Natural killer cell (primary cell): ENCODE results near the gene EID1. TPM values are rescaled to one million over a fixed set of nuclear protein-coding genes. Genes with fewer than 3 reads are reported as not detected.

Experiments
- ATAC-seq, 3 donors: fragments of 150-1000 bp in 2 of 3; fragments of 200-7000 bp in 1 of 3; cut with Tn5 transposase; 1 replicate in 1 of 3; 2 replicates in 2 of 3; pipeline ENCODE4 v1.10.0; 2021; ENCODE audit warnings: mild to moderate bottlenecking in 2 of 3, moderate library complexity in 2 of 3
- DNase-seq, 2 donors: peaks; one replicate each; pipeline versions ENCODE4 v3.0.0 to v3.0.0-alpha.2; 2013 to 2021; ENCODE audit warnings: mixed read lengths in 1 of 2
- H3K27ac ChIP-seq: one replicate; pipeline ENCODE4 v1.5.1; 2013; ENCODE audit warnings: mild to moderate bottlenecking, low read length
- H3K27me3 ChIP-seq: one replicate; pipeline ENCODE4 v1.6.1; 2013; ENCODE audit warnings: low read length; ENCODE audit not compliant: control insufficient read depth, insufficient read depth
- H3K36me3 ChIP-seq: one replicate; pipeline ENCODE4 v1.6.1; 2013; ENCODE audit warnings: low read length; ENCODE audit not compliant: control insufficient read depth, insufficient read depth
- H3K4me1 ChIP-seq: one replicate; pipeline ENCODE4 v1.6.1; 2013; ENCODE audit warnings: low read length; ENCODE audit not compliant: control insufficient read depth, insufficient read depth
- H3K4me3 ChIP-seq: one replicate; pipeline ENCODE4 v1.5.1; 2013; ENCODE audit warnings: low read length
- H3K9me3 ChIP-seq: one replicate; pipeline ENCODE4 v1.6.1; 2013; ENCODE audit warnings: low read length; ENCODE audit not compliant: control insufficient read depth, insufficient read depth
- H3K27ac Mint-ChIP-seq, 2 donors: one replicate each; pipeline ENCODE4 v1.8.0; 2022; ENCODE audit warnings: mild to moderate bottlenecking in 2 of 2, mixed read lengths in 2 of 2, moderate library complexity in 1 of 2
- H3K27me3 Mint-ChIP-seq, 2 donors: one replicate each; pipeline ENCODE4 v1.8.0; 2022; ENCODE audit warnings: low read depth in 2 of 2, mixed read lengths in 2 of 2
- H3K36me3 Mint-ChIP-seq: one replicate; pipeline ENCODE4 v1.8.0; 2022; ENCODE audit warnings: mixed read lengths
- H3K4me1 Mint-ChIP-seq, 2 donors: one replicate each; pipeline ENCODE4 v1.8.0; 2022; ENCODE audit warnings: mixed read lengths in 2 of 2
- H3K4me3 Mint-ChIP-seq: one replicate; pipeline ENCODE4 v1.8.0; 2022; ENCODE audit warnings: mild to moderate bottlenecking, moderate library complexity, mixed read lengths
- H3K9me3 Mint-ChIP-seq, 2 donors: one replicate each; pipeline ENCODE4 v1.8.0; 2022; ENCODE audit warnings: mixed read lengths in 2 of 2
- WGBS: methylation state at CpG from one replicate; pipeline ENCODE4 v1.1.7; 2013; ENCODE audit warnings: missing lambda C conversion rate; ENCODE audit not compliant: insufficient coverage; 5-methylcytosine and 5-hydroxymethylcytosine counted together
- intact Hi-C: fragments of 100-400 bp; cut with micrococcal nuclease; formaldehyde crosslinking; loops from one replicate; pipeline ENCODE4 v1.14.2; 2022
- total RNA-seq, 4 donors: library from RNA; stranded (reverse); fragments of 120-200 nt in 1 of 4; gene quantifications; one replicate each; pipeline versions ENCODE4 v1.2.3 to v1.2.4, GENCODE V29; 2013 to 2022
- TF ChIP-seq, protein P1 (sequence below): fragments of 200-600 bp; IDR thresholded peaks from one replicate; pipeline ENCODE4 v1.8.0; 2022; ENCODE audit warnings: antibody characterized with exemption

Gene EID1
- total RNA-seq, 3 donors from 2014 or later (not counting 1 experiment from before 2014, with no cell fraction given), result 63.5 to 70.2 (median 67.3) TPM

GRCh38 chr15:48889925-48890324 lies 12.0 kb downstream of the EID1 start:
- intact Hi-C loops, result no loop called here
- Mint-ChIP-seq H3K4me3 (no peak overlapping the region), H3K4me1 (no peaks in the 10 kb centered on the region), H3K27ac (no peak overlapping the region), H3K36me3 (no peaks in the 10 kb centered on the region), H3K27me3 (peaks cover 13 to 36% of the 10 kb centered on the region in 2 donors), H3K9me3 (no peaks in the 10 kb centered on the region)
- Histone ChIP-seq H3K36me3 (no peaks in the 10 kb centered on the region), H3K27me3 (no peaks in the 10 kb centered on the region), H3K4me1 (no peaks in the 10 kb centered on the region), H3K4me3 (no peak overlapping the region), H3K9me3 (no peaks in the 10 kb centered on the region), H3K27ac (no peak overlapping the region)
- ATAC-seq (no peak), DNase-seq (no peak)
- 90% methylated on average over 1 of the region's 3 CpGs for WGBS
- TF ChIP-seq, protein P1, sequence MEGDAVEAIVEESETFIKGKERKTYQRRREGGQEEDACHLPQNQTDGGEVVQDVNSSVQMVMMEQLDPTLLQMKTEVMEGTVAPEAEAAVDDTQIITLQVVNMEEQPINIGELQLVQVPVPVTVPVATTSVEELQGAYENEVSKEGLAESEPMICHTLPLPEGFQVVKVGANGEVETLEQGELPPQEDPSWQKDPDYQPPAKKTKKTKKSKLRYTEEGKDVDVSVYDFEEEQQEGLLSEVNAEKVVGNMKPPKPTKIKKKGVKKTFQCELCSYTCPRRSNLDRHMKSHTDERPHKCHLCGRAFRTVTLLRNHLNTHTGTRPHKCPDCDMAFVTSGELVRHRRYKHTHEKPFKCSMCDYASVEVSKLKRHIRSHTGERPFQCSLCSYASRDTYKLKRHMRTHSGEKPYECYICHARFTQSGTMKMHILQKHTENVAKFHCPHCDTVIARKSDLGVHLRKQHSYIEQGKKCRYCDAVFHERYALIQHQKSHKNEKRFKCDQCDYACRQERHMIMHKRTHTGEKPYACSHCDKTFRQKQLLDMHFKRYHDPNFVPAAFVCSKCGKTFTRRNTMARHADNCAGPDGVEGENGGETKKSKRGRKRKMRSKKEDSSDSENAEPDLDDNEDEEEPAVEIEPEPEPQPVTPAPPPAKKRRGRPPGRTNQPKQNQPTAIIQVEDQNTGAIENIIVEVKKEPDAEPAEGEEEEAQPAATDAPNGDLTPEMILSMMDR, result no peak

DNA sequence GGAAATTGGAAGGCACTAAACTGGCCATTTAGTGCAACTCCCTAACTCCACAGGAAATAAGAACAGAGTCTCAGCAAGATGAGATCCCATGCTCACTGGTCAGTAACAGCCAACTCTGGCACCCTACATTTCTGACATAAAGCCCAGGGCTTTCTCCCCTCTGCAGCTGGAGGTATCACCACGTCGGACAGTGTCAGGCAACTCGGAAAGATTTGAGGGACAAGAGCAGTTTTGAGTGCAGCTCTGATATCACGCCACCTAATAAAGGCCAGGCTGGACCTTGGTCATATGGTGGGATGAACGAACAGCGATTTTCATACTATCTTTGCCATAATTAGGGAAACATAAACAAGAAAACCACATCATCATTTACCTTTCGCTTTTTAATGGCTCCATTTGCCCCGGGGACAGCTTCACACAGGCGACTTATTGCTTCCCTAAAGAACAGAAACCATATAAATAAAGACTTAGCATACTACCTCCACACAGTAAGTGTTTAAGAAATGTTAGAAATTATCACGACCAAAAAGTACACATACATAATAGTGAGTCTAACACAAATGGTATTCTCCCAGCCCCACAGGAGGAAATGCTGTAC lies 12.5 kb downstream of the EID1 start:
- H3K27ac ChIP-seq, result no peak overlapping the region
- no peak overlapping the region for H3K4me3 ChIP-seq
- peaks cover 15 to 37% of the 10 kb centered on the region in 2 donors for H3K27me3 Mint-ChIP-seq
- no peaks in the 10 kb centered on the region for H3K27me3 ChIP-seq
- no peaks in the 10 kb centered on the region for H3K4me1 ChIP-seq
- intact Hi-C loops, result no loop called here
- no peak overlapping the region for H3K27ac Mint-ChIP-seq
- H3K4me1 Mint-ChIP-seq, result no peaks in the 10 kb centered on the region
- H3K9me3 Mint-ChIP-seq, result no peaks in the 10 kb centered on the region
- H3K4me3 Mint-ChIP-seq, result no peak overlapping the region
- TF ChIP-seq, protein P1, result no peak
- 88% methylated on average over 10 of the region's 10 CpGs for WGBS
- ATAC-seq, result no peak
- no peaks in the 10 kb centered on the region for H3K36me3 ChIP-seq
- DNase-seq, result no peak
- H3K36me3 Mint-ChIP-seq, result no peaks in the 10 kb centered on the region
- no peaks in the 10 kb centered on the region for H3K9me3 ChIP-seq

DNA sequence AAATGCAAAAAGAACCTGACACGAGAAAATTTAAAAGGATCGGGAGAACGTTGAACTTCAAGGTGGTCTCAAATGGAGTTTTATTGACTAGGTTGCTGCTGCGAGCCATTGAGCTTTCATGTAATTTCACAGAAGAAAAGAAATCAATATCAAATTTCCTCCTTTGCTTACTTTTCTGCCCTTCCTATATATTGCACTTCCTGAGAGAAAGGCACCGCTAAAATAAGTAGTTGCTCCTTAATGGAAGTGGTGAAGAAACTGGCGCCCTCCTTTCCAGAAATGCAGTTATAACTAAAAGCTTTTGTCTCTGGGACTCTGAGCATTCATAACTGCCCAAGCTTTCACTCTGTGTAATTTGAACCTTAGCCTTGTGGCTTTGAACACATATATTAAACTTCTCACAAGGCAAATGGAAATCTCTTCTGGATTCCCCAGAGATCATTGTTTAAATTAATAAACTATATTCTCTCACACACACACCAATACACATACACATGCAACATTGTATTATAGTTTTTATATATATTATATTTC lies 13.4 kb downstream of the EID1 start:
- no peaks in the 10 kb centered on the region for H3K36me3 Mint-ChIP-seq
- no peak overlapping the region for H3K27ac Mint-ChIP-seq
- H3K9me3 ChIP-seq, result no peaks in the 10 kb centered on the region
- H3K4me3 Mint-ChIP-seq, result no peak overlapping the region
- H3K27me3 Mint-ChIP-seq, result peaks cover 15 to 37% of the 10 kb centered on the region in 2 donors
- TF ChIP-seq, protein P1, result no peak
- no peaks in the 10 kb centered on the region for H3K36me3 ChIP-seq
- H3K4me1 ChIP-seq, result no peaks in the 10 kb centered on the region
- no peak overlapping the region for H3K27ac ChIP-seq
- 87% methylated on average over 6 of the region's 6 CpGs for WGBS
- H3K27me3 ChIP-seq, result no peaks in the 10 kb centered on the region
- intact Hi-C loops, result no loop called here
- no peaks in the 10 kb centered on the region for H3K4me1 Mint-ChIP-seq
- H3K4me3 ChIP-seq, result no peak overlapping the region
- ATAC-seq (no peak), DNase-seq (no peak)
- no peaks in the 10 kb centered on the region for H3K9me3 Mint-ChIP-seq

GRCh38 chr15:48893311-48893710 lies 15.4 kb downstream of the EID1 start:
- H3K36me3 Mint-ChIP-seq, result no peaks in the 10 kb centered on the region
- Histone ChIP-seq H3K27ac (no peak overlapping the region), H3K4me1 (no peaks in the 10 kb centered on the region), H3K4me3 (no peak overlapping the region), H3K36me3 (no peaks in the 10 kb centered on the region), H3K27me3 (no peaks in the 10 kb centered on the region), H3K9me3 (no peaks in the 10 kb centered on the region)
- DNase-seq, result no peak
- intact Hi-C loops, result no loop called here
- 96% methylated on average over 2 of the region's 3 CpGs for WGBS
- no peaks in the 10 kb centered on the region for H3K9me3 Mint-ChIP-seq
- no peak for ATAC-seq
- peaks cover 0 to 1% of the 10 kb centered on the region in 2 donors for H3K4me1 Mint-ChIP-seq
- no peak overlapping the region for H3K4me3 Mint-ChIP-seq
- H3K27me3 Mint-ChIP-seq, result peaks cover 27 to 51% of the 10 kb centered on the region in 2 donors
- TF ChIP-seq, protein P1, result no peak
- no peak overlapping the region for H3K27ac Mint-ChIP-seq
